HG03139 (cell line): ENCODE results near the gene NKAIN1.
"Not testable (repeated sequence)": the region's sequence is repeated elsewhere in the genome, so short reads cannot be mapped to it uniquely, and the experiment has no call there.

Experiments used
- ATAC-seq: cut with Tn5 transposase; IDR thresholded peaks from one replicate; pipeline ENCODE4 v1.9.1; 2021; ENCODE audit not compliant: unreplicated experiment

NKAIN1 gene

GRCh38 chr1:31239653-31240241 lies at the start of gene NKAIN1:
TSS of gene NKAIN1 (minus strand) at chr1:31239887. CDS start at chr1:31239547, 340 bp downstream.
- ATAC-seq: no peak

- ATAC-seq: no peak
Measured at GRCh38 chr1:31289021-31289420, 49.3 kb upstream of the NKAIN1 start.

- ATAC-seq: not testable (repeated sequence)
Measured at GRCh38 chr1:31287791-31288190, 48.1 kb upstream of the NKAIN1 start.

- ATAC-seq: not testable (repeated sequence)
Measured at GRCh38 chr1:31282426-31282825, 42.7 kb upstream of the NKAIN1 start.

- no peak for ATAC-seq
Measured at GRCh38 chr1:31273619-31274018, 33.9 kb upstream of the NKAIN1 start.

GRCh38 chr1:31272369-31272768 lies 32.7 kb upstream of the NKAIN1 start:
- no peak for ATAC-seq

- ATAC-seq: no peak
Measured at GRCh38 chr1:31266547-31266946, 26.9 kb upstream of the NKAIN1 start.

GRCh38 chr1:31264790-31265386 lies 25.2 kb upstream of the NKAIN1 start:
- ATAC-seq: no peak

- ATAC-seq: no peak
Measured at GRCh38 chr1:31263408-31263807, 23.7 kb upstream of the NKAIN1 start.

GRCh38 chr1:31262393-31262792 lies 22.7 kb upstream of the NKAIN1 start:
- ATAC-seq: not testable (repeated sequence)

GRCh38 chr1:31261916-31262315 lies 22.2 kb upstream of the NKAIN1 start:
- ATAC-seq: no peak

- no peak for ATAC-seq
Measured at GRCh38 chr1:31259746-31260145, 20.1 kb upstream of the NKAIN1 start.

- ATAC-seq: no peak
Measured at GRCh38 chr1:31258581-31258980, 18.9 kb upstream of the NKAIN1 start.

- ATAC-seq: no peak
Measured at GRCh38 chr1:31257213-31257612, 17.5 kb upstream of the NKAIN1 start.

- ATAC-seq: no peak
Measured at GRCh38 chr1:31249854-31250253, 10.2 kb upstream of the NKAIN1 start.

GRCh38 chr1:31248276-31248675 lies 8.6 kb upstream of the NKAIN1 start:
- ATAC-seq: no peak

- ATAC-seq: no peak
Measured at GRCh38 chr1:31244326-31244725, 4.6 kb upstream of the NKAIN1 start.

GRCh38 chr1:31243501-31244286 lies 4.0 kb upstream of the NKAIN1 start:
- no peak for ATAC-seq

- no peak for ATAC-seq
Measured at GRCh38 chr1:31241321-31241720, 1.6 kb upstream of the NKAIN1 start.

- no peak for ATAC-seq
Measured at GRCh38 chr1:31238986-31239613, 587 bp downstream of the NKAIN1 start.

GRCh38 chr1:31238612-31238985 lies 1.1 kb downstream of the NKAIN1 start:
- ATAC-seq: no peak

- ATAC-seq: no peak
Measured at GRCh38 chr1:31234870-31235269, 4.8 kb downstream of the NKAIN1 start.
